Measurements from ENCODE around the gene AKR1B15. TPM values are rescaled to one million over a fixed set of nuclear protein-coding genes. Genes with fewer than 3 reads are reported as not detected.

The AKR1B15 gene
- total RNA-seq, 2 experiments from 2014 or later = not detected

GRCh38 chr7:134532180-134532953 is 16.5 kb upstream of the AKR1B15 start:
- Mint-ChIP-seq H3K27ac (no peak overlapping the region), H3K27me3 (peaks cover 13% of the 10 kb centered on the region), H3K4me1 (ENCODE audit: low read depth) (no peaks in the 10 kb centered on the region), H3K36me3 (ENCODE audit: low read depth) (no peaks in the 10 kb centered on the region), H3K4me3 (no peak overlapping the region), H3K9me3 (no peaks in the 10 kb centered on the region)
- H3K9me3 ChIP-seq (ENCODE audit: control insufficient read depth in 1 of 2, insufficient read depth in 1 of 2, low read length in 2 of 2) = no peaks in the 10 kb centered on the region
- H3K27ac ChIP-seq (ENCODE audit: low read depth in 1 of 2, low read length in 2 of 2) = no peak overlapping the region
- no peaks in the 10 kb centered on the region for H3K36me3 ChIP-seq (ENCODE audit: insufficient read depth, low read length)
- H3K4me1 ChIP-seq (ENCODE audit: insufficient read depth, low read length) = no peaks in the 10 kb centered on the region
- no peak for TF ChIP-seq CTCF (IDR thresholded peaks at IDR 0.05)
- no peak overlapping the region for H3K4me3 ChIP-seq (ENCODE audit: low read length)
- ChIA-PET POLR2A (no interaction called here), CTCF (no interaction called here)
- intact Hi-C loops (cut with DNase I, micrococcal nuclease) = no loop called here
- H3K27me3 ChIP-seq (ENCODE audit: control insufficient read depth in 1 of 2, insufficient read depth in 2 of 2, low read length in 2 of 2) = peaks cover 0 to 3% of the 10 kb centered on the region in 2 experiments
- DNase-seq (no peak), ATAC-seq (ENCODE audit: poor library complexity) (no peak)

- Histone ChIP-seq H3K4me3 (ENCODE audit: low read length) (no peak overlapping the region), H3K27ac (ENCODE audit: low read depth in 1 of 2, low read length in 2 of 2) (no peak overlapping the region), H3K9me3 (ENCODE audit: control insufficient read depth in 1 of 2, insufficient read depth in 1 of 2, low read length in 2 of 2) (no peaks in the 10 kb centered on the region), H3K36me3 (ENCODE audit: insufficient read depth, low read length) (no peaks in the 10 kb centered on the region), H3K27me3 (ENCODE audit: control insufficient read depth in 1 of 2, insufficient read depth in 2 of 2, low read length in 2 of 2) (peaks cover 0 to 1% of the 10 kb centered on the region in 2 experiments), H3K4me1 (ENCODE audit: insufficient read depth, low read length) (no peaks in the 10 kb centered on the region)
- Mint-ChIP-seq H3K4me1 (ENCODE audit: low read depth) (no peaks in the 10 kb centered on the region), H3K36me3 (ENCODE audit: low read depth) (no peaks in the 10 kb centered on the region), H3K9me3 (no peaks in the 10 kb centered on the region), H3K4me3 (no peak overlapping the region), H3K27ac (no peak overlapping the region), H3K27me3 (peaks cover 13% of the 10 kb centered on the region)
- ChIA-PET CTCF (no interaction called here), POLR2A (no interaction called here)
- TF ChIP-seq CTCF (IDR thresholded peaks at IDR 0.05) = no peak
- DNase-seq = no peak
- ATAC-seq (ENCODE audit: poor library complexity) = no peak
- intact Hi-C loops (cut with DNase I, micrococcal nuclease) = no loop called here
These were observed 16.0 kb upstream of the AKR1B15 start for GRCh38 chr7:134532954-134533218.

- Mint-ChIP-seq H3K4me1 (ENCODE audit: low read depth) (no peaks in the 10 kb centered on the region), H3K9me3 (no peaks in the 10 kb centered on the region), H3K27me3 (peaks cover 13% of the 10 kb centered on the region), H3K36me3 (ENCODE audit: low read depth) (no peaks in the 10 kb centered on the region), H3K4me3 (no peak overlapping the region), H3K27ac (no peak overlapping the region)
- Histone ChIP-seq H3K4me3 (ENCODE audit: low read length) (no peak overlapping the region), H3K36me3 (ENCODE audit: insufficient read depth, low read length) (no peaks in the 10 kb centered on the region), H3K9me3 (ENCODE audit: control insufficient read depth in 1 of 2, insufficient read depth in 1 of 2, low read length in 2 of 2) (no peaks in the 10 kb centered on the region), H3K27me3 (ENCODE audit: control insufficient read depth in 1 of 2, insufficient read depth in 2 of 2, low read length in 2 of 2) (no peaks in the 10 kb centered on the region), H3K4me1 (ENCODE audit: insufficient read depth, low read length) (no peaks in the 10 kb centered on the region), H3K27ac (ENCODE audit: low read depth in 1 of 2, low read length in 2 of 2) (no peak overlapping the region)
- DNase-seq (no peak), ATAC-seq (ENCODE audit: poor library complexity) (no peak)
- ChIA-PET POLR2A (no interaction called here), CTCF (no interaction called here)
- TF ChIP-seq CTCF (IDR thresholded peaks at IDR 0.05) = no peak
- intact Hi-C loops (cut with DNase I, micrococcal nuclease) = no loop called here
These were observed 15.6 kb upstream of the AKR1B15 start for GRCh38 chr7:134533288-134533771.

Data from CD4-positive, alpha-beta T cell (primary cell).